ENCODE data around the gene TRHDE.

The TRHDE gene

DNA sequence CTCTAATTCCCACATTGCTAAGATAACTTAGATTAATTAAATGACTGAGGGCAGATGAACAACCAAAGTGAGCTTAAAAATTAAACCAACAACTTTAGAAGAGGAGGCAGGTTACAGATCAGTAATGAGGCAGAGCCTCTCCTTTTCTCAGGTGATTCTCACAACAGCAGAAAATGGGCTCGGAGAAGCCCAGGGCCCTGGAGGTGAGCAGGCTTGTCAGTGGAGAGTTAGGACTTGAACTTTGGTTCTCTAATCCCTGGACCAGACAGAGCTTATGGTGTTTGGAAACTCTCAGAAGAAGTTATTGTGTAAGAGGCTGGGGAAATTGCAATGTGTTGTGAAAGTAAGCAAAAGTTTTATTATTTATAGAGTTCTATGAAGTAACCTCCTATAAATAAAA, 2.8 kb downstream of the TRHDE start:
- DNase-seq: peak in 1 of 14 donors; percentile 65

DNA sequence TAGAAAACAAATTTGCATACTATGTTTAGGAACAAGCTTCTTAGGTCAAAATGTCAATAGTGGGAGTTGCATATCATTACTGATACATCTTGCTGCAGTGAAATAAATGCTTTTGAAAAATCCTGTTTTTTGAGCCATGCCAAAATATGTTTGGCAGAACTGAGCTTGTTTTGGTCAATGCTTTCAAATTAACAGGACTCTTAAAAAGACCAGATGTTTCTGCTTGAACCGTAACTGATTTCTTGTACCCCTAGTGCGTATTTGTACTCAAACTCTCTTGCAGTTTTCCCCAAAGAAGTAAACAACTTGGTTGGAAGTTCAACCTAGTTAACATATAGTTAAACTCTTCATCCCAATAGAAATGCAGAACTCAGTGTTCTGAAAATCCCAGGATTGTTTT, 3.4 kb downstream of the TRHDE start:
- DNase-seq: no peak

DNA sequence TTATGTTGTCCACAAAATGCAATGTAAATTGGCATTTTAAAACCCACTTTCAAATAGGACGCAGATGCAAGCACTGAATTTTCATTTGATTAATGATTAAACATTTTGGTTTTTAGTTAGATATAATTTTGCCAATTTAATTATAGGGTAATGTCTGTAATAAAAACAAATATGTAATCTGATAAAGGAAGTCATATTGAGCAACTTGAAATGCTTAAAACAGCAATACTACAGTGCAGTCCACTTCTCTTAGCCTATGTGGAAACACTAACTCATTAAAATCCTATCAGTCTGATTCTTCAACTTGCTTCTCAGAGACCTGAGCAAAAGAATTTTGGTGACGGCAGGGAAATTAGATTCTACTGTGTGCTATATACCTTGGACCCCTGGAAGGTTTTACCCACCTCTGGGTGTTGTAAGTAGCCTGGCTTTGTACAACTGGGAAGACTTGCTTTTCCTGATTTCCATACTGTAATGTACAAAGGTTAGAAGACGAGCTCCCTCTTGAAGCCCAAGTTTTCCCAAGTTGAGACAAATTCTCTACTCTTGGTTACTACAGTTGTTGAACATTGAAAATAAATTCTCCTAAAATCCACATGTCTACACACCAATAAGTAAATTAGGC, 4.1 kb downstream of the TRHDE start:
- peak in 1 of 14 donors; percentile 66 for DNase-seq

DNA sequence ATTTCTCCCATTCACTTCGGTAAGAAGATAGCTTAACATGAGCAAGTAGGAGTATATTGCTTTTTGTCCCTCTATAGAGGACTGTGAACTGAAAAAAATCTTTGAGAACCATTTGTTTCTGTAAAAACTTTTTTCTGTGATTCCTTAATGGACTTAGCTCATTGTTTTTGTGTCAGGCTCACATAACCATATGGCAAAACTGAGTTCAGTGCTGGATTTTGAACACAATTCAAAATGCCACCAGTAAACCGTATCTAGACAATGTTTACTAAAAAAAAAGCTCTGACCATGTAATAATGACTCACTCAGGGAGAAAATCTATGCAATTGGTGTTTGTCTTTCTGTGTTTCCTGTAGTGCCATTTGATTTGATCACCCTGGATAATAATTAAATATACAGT, 5.2 kb downstream of the TRHDE start:
- DNase-seq: peak in 1 of 14 donors; percentile 77

DNA sequence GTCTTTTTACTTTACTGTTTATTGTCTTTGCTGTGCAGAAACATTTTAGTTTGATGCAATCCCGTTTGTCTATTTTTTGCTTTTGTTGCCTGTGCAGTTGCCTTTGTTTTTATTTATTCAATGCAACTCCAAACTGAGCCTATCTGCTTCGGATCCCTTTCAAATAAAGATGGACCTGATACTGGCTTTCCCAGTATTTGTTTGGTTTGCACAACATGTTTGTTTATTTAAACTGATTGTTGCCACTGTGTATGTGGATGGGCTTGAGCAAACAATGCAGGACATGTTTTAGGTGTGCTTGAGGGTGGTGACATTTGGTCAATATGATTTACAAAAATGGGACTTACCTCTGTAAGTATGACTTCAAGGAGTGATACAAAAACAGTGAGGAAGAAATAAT, 6.7 kb downstream of the TRHDE start:
- DNase-seq: no peak

DNA sequence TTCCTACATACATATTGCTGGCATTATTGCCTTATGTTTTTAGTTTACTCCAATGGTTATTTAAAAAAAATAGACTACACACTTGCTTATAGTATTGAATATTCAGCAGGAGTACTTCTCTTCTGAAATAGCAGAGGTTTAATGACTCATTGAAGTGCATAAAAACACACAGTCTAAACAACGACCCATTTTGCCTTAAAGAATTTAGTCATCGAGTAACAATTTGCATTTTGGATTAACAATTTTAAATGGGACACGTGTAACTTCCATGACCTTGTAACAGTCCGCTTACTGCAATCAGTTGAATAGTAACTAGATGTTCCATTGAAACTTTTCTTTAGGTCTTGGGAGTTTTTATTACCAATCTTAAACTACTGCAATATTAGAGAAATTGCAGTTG, 9.0 kb downstream of the TRHDE start:
- no peak for DNase-seq

DNA sequence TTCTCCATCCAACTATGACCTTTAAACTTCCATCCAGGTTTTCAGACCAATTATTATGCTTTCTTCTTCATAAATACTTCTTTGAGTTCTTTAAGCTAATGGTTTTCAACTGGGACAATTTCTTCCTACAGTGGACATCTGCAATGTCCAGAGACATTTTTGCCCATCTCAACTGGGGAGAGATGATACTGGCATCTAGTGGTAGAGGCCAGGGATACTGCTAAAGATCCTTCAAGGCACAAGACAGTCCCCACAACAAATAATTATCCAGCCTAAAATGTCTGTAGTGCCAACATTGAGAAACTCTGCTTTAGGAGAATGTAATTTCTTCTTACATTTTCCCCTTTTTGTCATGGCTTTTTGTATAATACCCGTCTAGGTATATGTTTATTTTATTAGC, 10.6 kb downstream of the TRHDE start:
- DNase-seq: peak in 1 of 14 donors; percentile 27

DNA sequence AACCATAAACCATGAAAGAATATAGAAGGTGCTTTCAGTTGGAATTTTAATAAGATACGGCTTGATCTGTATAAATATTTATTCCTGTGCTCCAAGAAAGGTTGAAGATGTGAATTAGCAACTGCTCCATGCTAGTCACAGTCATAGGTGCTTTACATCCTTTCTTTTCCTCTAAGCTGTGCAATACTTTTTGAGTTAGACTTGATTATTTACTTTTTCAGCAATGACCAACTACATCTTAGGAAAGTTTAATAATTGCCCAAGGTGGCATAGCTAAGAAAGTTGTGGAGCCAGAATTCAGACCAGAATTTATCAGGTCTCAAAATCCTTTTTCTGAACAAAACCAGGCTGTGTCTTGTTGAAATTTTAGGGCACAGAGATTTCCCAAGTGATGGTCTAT, 13.7 kb downstream of the TRHDE start:
- DNase-seq: no peak

DNA sequence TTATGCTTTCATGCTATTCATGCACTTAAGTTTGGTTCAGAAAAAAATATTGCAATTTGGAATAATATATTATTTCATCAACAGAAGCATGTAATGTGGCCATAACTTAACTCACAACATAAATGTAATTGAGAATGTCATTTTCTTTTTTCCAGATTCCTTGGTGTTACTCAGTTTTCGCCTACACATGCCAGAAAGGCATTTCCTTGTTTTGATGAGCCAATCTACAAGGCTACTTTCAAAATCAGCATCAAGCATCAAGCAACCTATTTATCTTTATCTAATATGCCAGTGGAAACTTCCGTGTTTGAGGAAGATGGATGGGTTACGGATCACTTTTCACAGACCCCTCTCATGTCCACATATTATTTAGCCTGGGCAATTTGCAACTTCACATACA, 14.4 kb downstream of the TRHDE start:
- DNase-seq: no peak

DNA sequence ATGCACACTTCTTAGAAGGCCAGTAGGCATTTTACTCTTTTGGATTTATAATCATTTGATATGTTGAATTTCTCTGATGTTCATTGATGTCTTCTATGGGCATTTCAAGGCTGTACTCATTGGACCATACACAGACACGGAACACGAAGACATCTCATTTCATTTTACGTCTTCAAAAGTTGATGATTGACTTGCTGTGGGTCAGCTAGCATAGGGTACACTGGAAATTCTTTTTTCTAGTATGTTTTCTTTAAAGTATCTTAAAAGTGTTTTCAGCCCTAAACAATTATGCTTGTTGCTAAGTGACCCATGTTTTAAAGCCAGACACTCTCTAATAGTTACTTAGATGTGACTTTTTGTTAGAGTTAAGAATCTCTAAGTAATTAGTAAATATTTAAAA, 16.3 kb downstream of the TRHDE start:
- DNase-seq: no peak

DNA sequence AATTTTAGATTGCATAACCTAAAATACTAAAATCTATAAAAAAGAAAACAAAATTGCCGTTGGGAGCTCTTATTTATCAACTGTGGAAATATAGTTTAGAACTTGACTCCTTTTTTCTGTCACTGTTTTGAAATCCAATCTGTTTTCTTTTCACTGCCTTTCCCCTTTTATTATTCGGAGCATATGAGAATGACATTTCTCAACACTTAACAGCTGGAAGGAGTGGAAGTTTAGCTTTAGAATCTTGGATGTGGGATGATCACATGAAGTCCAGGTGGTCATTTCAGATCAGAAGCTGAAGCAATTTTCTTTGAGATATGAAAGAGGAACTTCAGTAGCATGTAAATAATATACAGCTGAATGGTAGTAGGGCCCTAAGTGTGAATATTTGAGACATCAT, 16.7 kb downstream of the TRHDE start:
- no peak for DNase-seq

DNA sequence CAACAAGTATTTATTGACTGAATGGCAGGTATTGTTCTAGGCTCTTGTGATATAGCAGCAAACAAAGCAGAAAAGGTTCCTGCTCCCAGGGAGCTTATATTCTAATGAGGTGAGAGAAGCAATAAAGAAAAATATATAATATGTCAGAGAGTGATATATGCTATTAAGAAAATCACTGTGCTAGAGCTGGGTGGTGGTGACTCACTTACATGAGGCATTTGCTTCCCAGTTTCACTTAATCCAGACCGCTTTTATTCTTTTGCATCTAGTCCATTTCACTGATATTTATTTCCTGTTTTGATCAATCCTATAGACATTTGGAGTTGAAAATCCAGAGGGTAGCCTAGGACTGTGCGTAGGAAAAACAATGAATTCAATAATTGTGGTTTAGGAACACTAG, 17.5 kb downstream of the TRHDE start:
- no peak for DNase-seq

DNA sequence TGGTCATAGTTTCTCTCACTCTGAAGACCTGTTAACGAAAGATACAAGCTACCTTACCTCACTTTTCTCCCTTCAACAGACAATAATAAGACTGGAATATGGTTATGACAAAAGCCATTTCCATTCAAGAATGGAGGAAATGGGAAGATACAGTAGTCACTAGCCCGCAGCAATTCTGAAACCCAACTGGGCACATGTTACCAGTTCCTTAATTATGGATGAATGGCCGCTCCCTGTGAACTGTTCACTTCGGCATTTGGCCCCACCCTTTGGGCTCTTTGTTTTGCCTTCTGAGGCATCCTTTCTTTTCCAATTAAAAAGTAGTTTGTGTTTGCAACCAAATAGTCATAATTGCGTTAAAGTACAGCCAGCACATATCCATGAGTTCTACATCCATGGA, 19.0 kb downstream of the TRHDE start:
- DNase-seq: no peak

DNA sequence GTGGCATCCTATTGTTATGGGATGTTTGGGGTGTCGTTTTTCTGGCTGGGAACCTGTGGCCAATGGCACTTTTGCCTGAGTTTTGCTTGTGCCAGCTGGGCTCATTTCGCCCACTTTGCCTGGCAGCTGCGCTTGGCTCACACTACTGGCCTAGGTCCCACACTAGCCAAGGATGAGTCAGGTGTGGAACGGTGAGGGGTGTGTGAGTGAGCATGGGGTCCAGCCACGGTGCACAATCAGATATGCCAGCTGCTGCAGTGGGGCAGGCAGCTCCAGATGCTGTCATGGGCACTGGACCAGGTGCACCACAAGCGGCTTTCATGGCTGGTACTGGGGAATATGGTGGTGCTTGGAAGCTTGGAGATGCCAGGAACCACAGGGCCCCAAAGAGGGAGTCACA, 21.5 kb downstream of the TRHDE start:
- DNase-seq: no peak

DNA sequence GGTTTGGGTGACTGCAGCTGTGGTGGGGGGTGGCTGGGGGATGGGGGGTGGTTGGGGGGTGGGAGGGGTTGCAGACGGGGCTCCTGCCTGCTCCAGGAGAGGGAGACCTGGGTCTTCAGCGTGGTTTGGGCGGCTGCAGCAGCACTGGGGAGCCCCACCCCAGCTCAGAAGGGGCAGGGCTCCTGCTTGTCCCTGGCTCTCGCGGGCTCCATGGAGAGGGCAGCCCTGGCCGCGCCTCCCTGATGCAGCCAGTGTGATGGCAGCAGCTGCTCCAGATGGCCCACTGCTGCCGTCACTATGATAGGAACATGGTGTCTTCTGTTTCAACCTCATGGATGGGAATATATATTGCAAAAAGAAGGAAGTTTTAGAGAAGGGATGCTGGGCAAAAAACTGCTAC, 22.9 kb downstream of the TRHDE start:
- DNase-seq: no peak

DNA sequence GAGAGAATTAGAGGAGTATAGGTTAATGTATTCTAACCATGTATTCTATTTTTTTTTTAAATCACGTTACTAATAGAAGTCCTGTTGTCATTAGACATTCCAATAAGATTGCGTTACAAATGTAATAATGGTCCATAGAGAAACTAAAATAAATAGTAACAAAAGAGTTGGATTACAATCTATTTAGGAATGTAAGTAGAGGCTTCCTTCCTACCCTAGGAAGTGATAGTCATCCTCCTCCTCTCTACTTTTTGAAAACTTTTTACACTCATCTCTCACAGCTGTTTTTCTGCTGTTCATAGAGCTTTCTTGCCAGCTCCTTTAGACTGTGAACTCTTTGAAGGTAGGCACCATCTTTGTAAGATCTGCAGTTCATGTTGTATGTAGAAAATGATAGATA, 23.6 kb downstream of the TRHDE start:
- no peak for DNase-seq

DNA sequence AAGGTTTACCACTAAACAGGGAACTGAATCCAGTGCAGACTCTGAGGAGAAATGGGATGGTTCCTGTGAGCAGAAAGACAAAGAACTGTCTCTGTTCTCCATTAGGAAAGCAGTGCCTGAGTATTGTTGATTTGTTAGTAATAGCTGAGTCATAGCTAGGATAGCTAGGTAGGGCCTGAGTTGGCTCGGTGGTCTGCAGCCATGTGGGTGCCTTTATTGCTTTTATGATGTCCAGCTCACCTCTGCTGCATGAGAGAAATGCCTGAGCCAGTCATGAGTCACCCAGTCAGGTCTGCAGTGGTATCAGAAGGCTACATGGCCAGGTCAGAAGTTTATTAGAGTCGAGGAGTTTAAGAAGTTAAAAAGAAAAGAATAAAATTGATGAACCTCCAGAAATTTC, 24.2 kb downstream of the TRHDE start:
- DNase-seq: no peak

DNA sequence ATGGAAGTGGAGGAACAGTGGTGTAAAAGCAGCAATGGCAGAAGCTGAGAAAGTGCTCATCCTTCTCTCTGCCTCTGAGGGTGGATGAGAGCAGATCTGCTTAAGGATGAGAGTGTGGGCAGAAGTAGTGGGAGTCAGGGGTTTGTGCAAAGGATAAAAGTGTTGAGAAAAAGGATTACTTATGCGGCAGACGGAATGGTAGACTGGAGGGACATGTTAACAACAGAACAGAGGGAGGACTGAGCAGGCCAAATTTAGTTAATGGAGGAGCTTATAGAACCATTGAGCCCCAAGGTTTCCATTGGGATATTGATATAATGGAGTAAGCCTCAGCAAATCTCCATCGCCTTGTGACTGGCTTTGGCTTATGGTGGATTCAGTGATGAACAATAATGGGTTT, 25.5 kb downstream of the TRHDE start:
- no peak for DNase-seq

DNA sequence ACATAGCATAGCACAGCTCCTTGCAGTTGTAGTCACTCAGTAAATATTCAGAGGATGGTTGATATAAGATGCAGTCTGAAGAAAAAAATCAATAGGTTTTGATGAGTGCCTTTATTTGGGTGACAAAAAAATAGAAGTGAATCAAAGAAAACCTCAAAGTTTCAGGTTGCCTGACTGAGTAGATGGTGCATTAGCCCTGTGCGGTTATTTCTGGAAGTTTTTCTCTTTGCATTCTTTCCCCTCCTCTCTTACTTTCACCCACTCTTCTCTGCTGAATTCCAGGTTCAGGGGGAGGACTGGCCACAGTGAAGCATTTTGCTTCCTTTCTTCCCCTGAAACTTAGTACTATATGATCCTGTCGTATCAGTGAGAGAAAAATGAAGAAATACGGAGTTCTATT, 28.6 kb downstream of the TRHDE start:
- no peak for DNase-seq

DNA sequence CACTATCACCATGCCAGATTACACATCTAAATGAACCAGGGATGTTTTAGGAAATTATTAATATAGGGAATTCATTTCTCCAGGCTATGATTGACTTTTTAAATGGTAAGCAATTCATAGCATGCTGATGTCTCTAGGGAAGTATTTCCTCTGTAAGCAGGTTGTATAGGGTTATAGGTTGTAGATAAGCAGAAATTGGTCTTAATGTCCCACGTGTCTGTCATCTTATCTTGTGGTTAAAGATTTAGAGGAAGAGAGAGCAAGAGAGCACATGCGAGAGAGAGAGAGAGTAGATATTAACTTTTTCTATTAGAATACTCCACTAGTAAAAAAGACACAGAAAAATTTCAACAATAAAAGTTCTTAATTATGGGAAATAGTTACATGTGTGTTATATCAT, 32.6 kb downstream of the TRHDE start:
- DNase-seq: no peak

DNA sequence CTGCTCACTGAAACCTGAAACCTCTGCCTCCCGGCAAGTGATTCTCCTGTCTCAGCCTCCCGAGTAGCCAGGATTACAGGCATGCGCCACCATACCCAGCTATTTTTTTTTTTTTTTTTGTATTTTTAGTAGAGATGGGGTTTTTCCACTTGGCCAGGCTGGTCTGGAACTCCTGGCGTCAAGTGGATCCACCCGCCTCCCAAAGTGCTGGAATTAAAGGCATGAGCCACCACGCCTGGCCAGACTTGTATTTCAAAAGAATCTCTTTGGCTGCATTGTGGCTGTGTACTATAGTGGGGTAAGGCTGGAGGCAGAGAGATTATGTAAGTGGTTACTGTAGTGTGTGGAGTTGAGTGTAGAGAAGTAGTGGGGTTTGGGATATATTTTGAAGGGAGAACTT, 35.1 kb downstream of the TRHDE start:
- no peak for DNase-seq

DNA sequence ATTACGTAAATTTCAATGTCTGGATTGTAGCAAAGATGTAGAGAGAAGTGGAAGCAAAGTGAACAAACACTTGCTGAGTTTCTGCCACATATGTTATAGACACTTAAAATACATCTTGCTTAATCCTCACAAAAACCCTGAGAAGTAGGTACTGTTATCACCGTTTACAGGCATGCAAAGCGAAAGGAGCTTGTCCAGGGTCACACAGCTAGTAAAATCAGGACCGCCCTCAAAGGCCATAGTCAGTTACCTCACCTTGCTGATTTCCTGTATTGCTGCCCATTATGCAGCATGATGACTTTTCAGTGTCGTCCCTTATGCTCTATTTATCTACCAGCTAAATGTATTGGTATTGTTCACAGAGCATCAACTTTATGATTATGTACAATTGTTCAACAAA, 39.8 kb downstream of the TRHDE start:
- DNase-seq: no peak

DNA sequence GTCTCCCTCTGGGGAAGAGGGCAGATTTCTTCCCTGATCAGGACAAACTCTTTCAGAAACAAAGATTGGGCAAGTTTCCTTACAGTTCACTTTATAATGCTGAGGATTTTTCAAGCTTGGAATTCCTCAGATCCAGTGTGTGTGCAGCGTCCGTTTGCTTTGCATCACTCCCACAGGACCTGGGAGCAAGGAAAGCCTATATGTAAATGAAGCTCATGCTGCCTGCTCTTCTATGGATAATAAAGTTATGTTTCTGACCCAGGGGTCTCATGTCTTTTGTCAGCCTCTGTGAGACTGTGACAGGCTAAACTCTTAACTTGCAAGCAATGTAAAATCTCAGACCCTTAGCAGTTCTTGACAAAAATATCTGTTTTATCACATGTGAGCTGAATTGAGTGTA, 41.6 kb downstream of the TRHDE start:
- DNase-seq: no peak

DNA sequence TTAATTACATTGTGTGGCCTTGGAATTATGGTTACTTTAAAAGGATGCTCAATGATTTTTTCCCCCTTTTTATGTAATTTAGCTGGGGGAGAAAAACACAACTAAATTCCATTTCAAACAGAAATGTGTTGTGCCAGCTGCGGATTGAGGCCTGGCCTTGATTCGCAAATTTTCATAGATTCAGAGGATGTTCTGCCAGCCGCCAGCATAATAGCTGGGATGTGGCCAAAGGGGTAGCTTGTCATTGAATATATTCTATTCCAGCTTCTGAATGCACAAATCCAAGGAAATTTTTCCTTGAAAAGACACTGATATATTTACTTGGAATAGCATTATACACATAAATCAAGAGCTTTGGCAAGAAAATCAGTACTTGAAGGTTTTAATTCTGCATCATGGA, 43.7 kb downstream of the TRHDE start:
- peak in 1 of 14 donors; percentile 8 for DNase-seq

DNA sequence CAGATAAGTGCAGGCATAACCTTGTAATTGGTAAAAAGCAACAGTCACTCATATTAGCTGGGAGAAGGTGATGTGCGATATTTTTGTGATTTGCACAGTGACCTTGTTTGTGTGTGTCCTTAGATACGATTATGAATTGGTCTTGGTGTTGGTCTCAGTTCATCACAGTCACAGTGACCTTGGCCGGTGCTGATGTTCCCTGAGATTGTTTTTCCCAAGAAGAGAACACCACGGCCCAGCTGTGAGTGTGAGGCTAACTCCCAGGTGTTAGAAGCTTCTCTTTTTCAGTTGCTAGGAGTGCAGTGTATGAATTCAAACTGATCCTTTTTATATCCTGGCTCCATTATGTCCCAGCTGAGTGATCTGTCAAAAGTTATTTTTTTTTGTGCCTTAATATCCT, 46.2 kb downstream of the TRHDE start:
- no peak for DNase-seq

DNA sequence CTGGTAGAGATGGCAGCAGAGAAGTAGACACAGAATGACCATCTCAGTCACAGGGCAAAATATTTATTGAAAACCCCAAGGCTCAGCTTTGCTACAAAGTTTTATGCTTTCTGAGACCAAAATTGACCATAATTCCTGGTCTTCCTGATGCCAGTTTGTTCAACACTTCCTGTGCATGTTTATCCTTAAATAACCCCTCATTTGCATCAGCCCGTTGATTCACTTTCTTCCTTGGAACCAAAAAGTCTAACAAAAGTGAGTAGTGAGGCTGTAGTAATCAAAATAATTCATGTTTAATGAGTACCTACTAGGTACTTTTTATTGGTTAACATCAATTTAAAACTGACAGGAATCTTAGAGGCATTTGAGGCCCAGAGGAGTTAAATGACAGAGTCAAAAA, 51.7 kb downstream of the TRHDE start:
- DNase-seq: no peak
